BE2C (cell line): ENCODE measurements around the gene POLR2H.

Experiments
- DNase-seq: peaks from one replicate; pipeline ENCODE4 v3.0.0-alpha.2; 2020
- H3K27me3 ChIP-seq: fragments of 250-450 bp; sonication (Bioruptor Pico); 2 replicates; pipeline ENCODE4 v1.5.1; 2020; ENCODE audit warnings: mild to moderate bottlenecking
- H3K36me3 ChIP-seq: fragments of 250-450 bp; sonication (Bioruptor Pico); 2 replicates; pipeline ENCODE4 v1.5.1; 2020; ENCODE audit warnings: mild to moderate bottlenecking
- H3K4me1 ChIP-seq: fragments of 250-450 bp; sonication (Bioruptor Pico); 2 replicates; pipeline ENCODE4 v1.5.1; 2020
- H3K4me3 ChIP-seq: 2 replicates; pipeline ENCODE4 v1.5.1; 2011; ENCODE audit warnings: low read depth, low read length
- H3K9me3 ChIP-seq: fragments of 250-450 bp; sonication (Bioruptor Pico); 2 replicates; pipeline ENCODE4 v1.5.1; 2020
- TF ChIP-seq, protein P1 (sequence below): IDR thresholded peaks from 2 replicates; pipeline ENCODE4 v1.5.1; 2012; ENCODE audit warnings: mild to moderate bottlenecking, low read depth, low read length

Gene POLR2H

DNA sequence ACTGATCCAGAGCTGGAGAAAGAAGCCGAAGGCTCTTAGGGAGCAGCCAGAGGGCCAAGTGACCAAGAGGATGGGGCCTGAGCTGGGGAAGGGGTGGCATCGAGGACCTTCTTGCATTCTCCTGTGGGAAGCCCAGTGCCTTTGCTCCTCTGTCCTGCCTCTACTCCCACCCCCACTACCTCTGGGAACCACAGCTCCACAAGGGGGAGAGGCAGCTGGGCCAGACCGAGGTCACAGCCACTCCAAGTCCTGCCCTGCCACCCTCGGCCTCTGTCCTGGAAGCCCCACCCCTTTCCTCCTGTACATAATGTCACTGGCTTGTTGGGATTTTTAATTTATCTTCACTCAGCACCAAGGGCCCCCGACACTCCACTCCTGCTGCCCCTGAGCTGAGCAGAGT, 27.9 kb downstream of the POLR2H start:
- TF ChIP-seq, protein P1, sequence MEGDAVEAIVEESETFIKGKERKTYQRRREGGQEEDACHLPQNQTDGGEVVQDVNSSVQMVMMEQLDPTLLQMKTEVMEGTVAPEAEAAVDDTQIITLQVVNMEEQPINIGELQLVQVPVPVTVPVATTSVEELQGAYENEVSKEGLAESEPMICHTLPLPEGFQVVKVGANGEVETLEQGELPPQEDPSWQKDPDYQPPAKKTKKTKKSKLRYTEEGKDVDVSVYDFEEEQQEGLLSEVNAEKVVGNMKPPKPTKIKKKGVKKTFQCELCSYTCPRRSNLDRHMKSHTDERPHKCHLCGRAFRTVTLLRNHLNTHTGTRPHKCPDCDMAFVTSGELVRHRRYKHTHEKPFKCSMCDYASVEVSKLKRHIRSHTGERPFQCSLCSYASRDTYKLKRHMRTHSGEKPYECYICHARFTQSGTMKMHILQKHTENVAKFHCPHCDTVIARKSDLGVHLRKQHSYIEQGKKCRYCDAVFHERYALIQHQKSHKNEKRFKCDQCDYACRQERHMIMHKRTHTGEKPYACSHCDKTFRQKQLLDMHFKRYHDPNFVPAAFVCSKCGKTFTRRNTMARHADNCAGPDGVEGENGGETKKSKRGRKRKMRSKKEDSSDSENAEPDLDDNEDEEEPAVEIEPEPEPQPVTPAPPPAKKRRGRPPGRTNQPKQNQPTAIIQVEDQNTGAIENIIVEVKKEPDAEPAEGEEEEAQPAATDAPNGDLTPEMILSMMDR = no peak
- no peak for DNase-seq
- Histone ChIP-seq H3K27me3 (peaks cover 6% of the 10 kb centered on the region), H3K36me3 (no peaks in the 10 kb centered on the region), H3K9me3 (no peaks in the 10 kb centered on the region), H3K4me1 (no peaks in the 10 kb centered on the region), H3K4me3 (no peak overlapping the region)

DNA sequence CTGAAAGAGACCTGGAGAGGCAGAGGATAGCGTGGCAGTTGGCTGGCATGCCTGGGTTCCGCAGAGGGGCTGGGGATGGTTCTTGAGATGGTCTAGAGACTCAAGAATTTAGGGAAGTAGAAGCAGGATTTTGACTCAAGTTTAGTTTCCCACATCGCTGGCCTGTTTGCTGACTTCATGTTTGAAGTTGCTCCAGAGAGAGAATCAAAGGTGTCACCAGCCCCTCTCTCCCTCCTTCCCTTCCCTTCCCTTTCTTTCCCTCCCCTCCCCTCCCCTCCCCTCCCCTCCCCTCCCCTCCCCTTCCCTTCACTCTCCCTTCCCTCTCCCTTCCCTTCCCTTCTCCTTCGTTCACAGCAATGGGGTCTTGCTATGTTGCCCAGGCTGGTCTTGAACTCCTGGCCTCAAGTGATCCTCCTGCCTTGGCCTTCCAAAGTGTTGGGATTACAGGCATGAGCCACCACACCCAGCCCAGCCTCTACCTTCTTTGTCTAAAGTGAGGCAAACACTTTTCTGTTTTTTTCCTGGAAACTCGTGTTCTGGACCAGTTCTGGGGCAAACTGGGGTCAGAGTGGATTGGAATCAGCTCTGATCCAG, 28.5 kb downstream of the POLR2H start:
- no peaks in the 10 kb centered on the region for H3K4me1 ChIP-seq
- TF ChIP-seq, protein P1 = no peak
- DNase-seq = no peak
- H3K4me3 ChIP-seq = no peak overlapping the region
- no peaks in the 10 kb centered on the region for H3K36me3 ChIP-seq
- no peaks in the 10 kb centered on the region for H3K9me3 ChIP-seq
- peaks cover 6% of the 10 kb centered on the region for H3K27me3 ChIP-seq

GRCh38 chr3:184391266-184391665, 29.8 kb downstream of the POLR2H start:
- Histone ChIP-seq H3K4me1 (no peaks in the 10 kb centered on the region), H3K36me3 (no peaks in the 10 kb centered on the region), H3K27me3 (peaks cover 6% of the 10 kb centered on the region), H3K4me3 (no peak overlapping the region), H3K9me3 (no peaks in the 10 kb centered on the region)
- TF ChIP-seq, protein P1 = no peak
- DNase-seq = no peak

- Histone ChIP-seq H3K4me1 (no peaks in the 10 kb centered on the region), H3K36me3 (no peaks in the 10 kb centered on the region), H3K9me3 (no peaks in the 10 kb centered on the region), H3K4me3 (no peak overlapping the region), H3K27me3 (peaks cover 27% of the 10 kb centered on the region)
- TF ChIP-seq, protein P1 = no peak
- DNase-seq = no peak
These were observed 33.8 kb downstream of the POLR2H start for GRCh38 chr3:184395320-184395660.

DNA sequence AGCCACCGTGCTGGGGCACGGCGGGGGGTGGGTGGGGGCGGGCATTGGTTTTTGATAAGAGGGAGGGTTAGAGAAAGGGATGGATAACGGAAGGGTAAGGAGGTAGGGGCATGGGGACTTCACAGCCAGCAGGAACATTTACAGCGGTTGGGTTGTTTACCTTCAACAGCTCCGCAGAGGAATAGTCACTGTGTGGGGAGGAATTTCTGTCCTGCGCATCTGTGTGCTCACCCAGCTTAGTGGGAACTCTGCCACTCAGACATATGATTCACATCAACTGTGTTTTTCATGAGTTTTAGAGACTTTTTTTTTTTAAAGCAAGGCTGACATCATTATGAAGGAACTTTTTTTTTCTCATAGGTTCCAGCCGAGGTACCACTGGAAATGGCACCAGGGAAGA, 37.9 kb downstream of the POLR2H start:
- no peaks in the 10 kb centered on the region for H3K9me3 ChIP-seq
- peaks cover 36% of the 10 kb centered on the region for H3K27me3 ChIP-seq
- H3K36me3 ChIP-seq = no peaks in the 10 kb centered on the region
- no peak overlapping the region for H3K4me3 ChIP-seq
- no peak for DNase-seq
- no peaks in the 10 kb centered on the region for H3K4me1 ChIP-seq
- TF ChIP-seq, protein P1 = no peak

DNA sequence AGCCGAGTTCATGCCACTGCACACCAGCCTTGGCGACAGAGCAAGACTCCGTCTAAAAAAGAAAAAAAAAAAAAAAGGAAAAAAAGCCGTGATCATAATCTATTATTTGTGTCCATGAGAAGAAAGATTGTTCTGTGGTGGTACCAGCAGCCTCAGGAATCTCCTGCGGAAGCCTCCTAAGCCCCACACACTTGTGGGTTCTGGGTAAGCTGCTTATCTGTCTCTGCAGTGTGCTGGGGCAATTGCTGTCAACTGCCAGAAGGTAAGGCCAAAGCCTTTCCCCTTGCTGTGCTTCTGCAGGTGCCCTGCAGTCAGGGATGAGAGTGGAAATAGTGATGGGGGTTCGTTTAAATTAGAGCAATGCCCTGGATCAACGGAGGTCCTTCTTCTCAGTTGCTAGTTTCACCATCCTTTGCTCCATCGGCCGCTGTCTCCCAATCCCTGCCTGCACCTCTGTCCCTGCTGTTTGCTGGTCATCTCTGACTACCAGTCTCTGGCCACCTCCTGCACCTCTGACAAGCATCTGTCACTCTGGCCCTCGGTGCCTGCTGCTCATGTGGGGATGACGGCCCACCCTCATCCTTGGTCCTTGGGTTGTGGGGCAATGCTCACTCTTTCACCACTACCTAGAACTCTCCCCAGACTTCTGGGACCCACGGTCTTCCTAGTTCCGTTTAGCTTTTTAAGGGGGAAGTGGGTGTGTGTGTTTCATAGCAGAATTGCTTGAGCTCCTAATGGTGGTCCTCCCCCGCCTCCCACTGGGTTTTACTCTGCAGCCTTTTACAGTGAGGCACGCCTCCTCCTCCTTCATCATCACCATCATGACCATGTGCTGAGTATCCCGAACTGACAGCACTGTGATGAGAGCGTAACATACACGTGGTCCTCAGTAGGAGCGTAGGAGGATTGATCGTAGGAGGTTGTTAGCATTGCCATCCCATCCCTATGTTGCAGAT, 43.8 kb downstream of the POLR2H start:
- no peaks in the 10 kb centered on the region for H3K9me3 ChIP-seq
- H3K27me3 ChIP-seq = peaks cover 11% of the 10 kb centered on the region
- no peaks in the 10 kb centered on the region for H3K36me3 ChIP-seq

More for the DNA sequence above, 43.8 kb downstream of the POLR2H start:
- TF ChIP-seq, protein P1 = no peak
- Histone ChIP-seq H3K4me3 (no peak overlapping the region), H3K4me1 (no peaks in the 10 kb centered on the region)
- DNase-seq = no peak
